ENCODE data around the gene STPG4. TPM values are rescaled to one million over a fixed set of nuclear protein-coding genes. Genes with fewer than 3 reads are reported as not detected.

Gene STPG4
- polyA plus RNA-seq, 4 donors, result 0.22 TPM; not detected in 3

- no peak for DNase-seq (ENCODE audit: low read depth in 4 of 4, low spot score in 2 of 4)
Measured at GRCh38 chr2:47058003-47058931, 96.8 kb downstream of the STPG4 start.

GRCh38 chr2:47057687-47058002 is 97.5 kb downstream of the STPG4 start:
- no peak for DNase-seq (ENCODE audit: low read depth in 4 of 4, low spot score in 2 of 4)

- no peak for DNase-seq (ENCODE audit: low read depth in 4 of 4, low spot score in 2 of 4)
Measured at GRCh38 chr2:47056868-47057686, 98.0 kb downstream of the STPG4 start.

GRCh38 chr2:47056374-47056773 is 98.7 kb downstream of the STPG4 start:
- no peak for DNase-seq (ENCODE audit: low read depth in 4 of 4, low spot score in 2 of 4)

- no peak for DNase-seq (ENCODE audit: low read depth in 4 of 4, low spot score in 2 of 4)
Measured at GRCh38 chr2:47054868-47055267, 100.2 kb downstream of the STPG4 start.

GRCh38 chr2:47054036-47054555 is 101.0 kb downstream of the STPG4 start:
- DNase-seq (ENCODE audit: low read depth in 4 of 4, low spot score in 2 of 4), result no peak

GRCh38 chr2:47052847-47053246 is 102.3 kb downstream of the STPG4 start:
- no peak for DNase-seq (ENCODE audit: low read depth in 4 of 4, low spot score in 2 of 4)

- no peak for DNase-seq (ENCODE audit: low read depth in 4 of 4, low spot score in 2 of 4)
Measured at GRCh38 chr2:47051562-47051961, 103.5 kb downstream of the STPG4 start.

GRCh38 chr2:47050762-47051161 is 104.3 kb downstream of the STPG4 start:
- DNase-seq (ENCODE audit: low read depth in 4 of 4, low spot score in 2 of 4), result no peak

GRCh38 chr2:47050021-47050760 is 104.9 kb downstream of the STPG4 start:
- DNase-seq (ENCODE audit: low read depth in 4 of 4, low spot score in 2 of 4), result no peak

DNA sequence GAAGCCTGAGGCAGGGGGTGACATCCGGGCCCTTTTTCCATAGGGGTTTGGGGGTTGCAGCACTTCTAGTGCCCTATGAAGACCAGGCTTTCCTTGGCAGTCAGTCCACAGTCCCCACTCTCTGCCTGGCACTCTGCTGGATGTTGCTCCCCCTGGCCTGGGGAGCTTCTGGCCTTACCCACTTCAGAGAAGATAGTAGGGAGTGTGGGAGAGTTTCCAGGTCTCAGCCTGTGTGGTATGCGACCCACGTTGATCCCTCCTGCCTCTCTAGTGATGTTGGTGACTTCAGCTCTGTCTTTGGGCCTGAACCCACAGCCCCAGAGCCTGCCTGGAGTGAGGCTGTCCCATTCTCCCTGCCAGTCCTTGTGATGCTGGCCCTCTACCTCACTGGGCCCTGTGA is 105.6 kb downstream of the STPG4 start:
- no peak for DNase-seq (ENCODE audit: low read depth in 4 of 4, low spot score in 2 of 4)

DNA sequence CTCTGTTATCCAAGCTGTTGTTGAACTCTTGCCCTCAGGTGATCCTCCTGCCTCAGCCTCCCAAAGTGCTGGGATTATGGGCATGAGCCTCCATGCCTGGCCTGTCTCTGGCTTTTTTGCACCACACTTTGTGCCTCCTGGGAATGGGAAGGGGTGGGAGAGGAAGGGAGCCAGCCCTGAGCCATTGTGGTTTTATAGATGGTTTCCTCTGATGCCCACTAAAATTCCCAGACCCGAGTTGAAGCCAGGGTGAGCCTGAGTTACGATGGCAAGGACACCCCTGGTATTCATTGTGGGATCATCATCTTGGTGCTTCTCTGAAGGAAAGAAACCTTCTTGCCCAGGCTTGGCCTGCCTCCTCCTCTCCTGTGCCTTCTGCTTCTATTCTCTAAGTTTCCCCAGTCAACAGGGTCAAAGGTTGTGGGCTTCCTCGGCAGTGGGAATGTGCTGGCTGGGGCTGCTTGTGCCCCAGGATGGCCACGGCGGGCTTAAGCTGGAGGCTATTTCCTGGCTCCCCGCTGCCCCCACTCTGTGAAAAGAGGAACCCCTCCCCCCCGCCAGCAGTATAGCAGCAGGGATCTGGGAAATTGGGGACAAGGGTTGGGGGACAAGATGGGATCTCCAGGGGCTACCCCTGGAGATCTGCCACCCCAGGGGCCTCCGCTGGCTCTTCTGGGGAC is 106.2 kb downstream of the STPG4 start:
- no peak for DNase-seq (ENCODE audit: low read depth in 4 of 4, low spot score in 2 of 4)

GRCh38 chr2:47046271-47046670 is 108.8 kb downstream of the STPG4 start:
- DNase-seq (ENCODE audit: low read depth in 4 of 4, low spot score in 2 of 4), result no peak

GRCh38 chr2:47043891-47044239 is 111.2 kb downstream of the STPG4 start:
- DNase-seq (ENCODE audit: low read depth in 4 of 4, low spot score in 2 of 4), result no peak

DNA sequence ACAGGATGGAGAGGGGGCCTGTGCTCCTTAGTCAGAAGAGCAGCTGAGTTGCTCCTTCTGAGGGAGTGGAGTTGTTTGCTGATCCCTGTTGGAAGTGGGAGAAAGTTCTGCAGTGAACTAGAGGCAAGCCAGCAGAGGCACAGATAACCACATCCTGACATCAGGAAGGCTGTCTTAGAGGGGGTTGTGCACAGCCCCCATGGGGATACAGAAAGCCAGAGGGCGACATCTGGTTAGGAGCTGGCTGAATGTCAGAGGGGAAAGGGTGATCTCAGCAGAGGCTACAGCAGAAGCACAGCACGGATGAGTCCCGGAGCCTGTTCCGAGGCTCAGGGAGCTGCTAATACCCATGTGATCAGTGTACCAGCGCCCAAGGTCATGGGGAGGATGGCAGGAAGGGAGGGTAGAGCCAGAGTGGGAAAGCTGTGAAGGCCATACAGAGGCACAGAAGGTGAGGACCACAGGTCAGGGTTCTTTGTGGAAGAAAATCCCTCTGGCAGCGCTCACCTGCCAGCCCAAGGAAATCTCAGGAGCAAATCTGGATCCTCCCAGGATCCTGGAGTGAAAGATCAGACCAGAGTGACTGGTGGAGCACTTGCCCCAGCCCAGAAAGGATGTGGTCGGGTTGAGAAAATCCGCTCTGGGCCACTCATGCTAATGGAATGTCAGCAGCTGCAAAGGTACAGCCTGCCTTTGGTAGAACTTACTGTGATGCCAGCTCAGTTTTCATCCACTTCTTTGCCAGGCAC is 111.8 kb downstream of the STPG4 start:
- no peak for DNase-seq (ENCODE audit: low read depth in 4 of 4, low spot score in 2 of 4)

GRCh38 chr2:47041891-47042684 is 113.0 kb downstream of the STPG4 start:
- DNase-seq (ENCODE audit: low read depth in 4 of 4, low spot score in 2 of 4), result no peak

DNA sequence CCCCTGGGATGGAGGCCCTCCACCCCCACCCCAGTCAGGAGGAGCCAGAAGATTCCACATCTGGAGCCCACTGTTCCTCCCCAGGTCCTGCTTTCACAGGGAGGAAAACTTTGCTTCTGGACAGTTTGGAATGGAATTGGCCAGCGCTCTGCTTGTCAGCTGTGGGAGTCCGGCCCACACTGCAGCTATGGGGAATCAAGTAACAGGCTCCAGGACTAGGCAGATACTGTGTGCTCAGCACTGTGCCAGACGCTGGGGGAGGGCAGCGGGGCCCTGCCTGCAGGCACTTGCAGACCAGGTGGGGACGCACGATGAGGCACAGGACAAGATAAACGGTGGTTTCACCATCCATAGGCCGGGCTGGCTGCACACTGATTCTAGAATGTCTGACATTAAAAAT is 114.0 kb downstream of the STPG4 start:
- DNase-seq (ENCODE audit: low read depth in 4 of 4, low spot score in 2 of 4), result no peak

- DNase-seq (ENCODE audit: low read depth in 4 of 4, low spot score in 2 of 4), result no peak
Measured at GRCh38 chr2:47040651-47041050, 114.5 kb downstream of the STPG4 start.
